GM19193 (cell line): ENCODE results near the gene TRIO.

Experiments
- POLR2A ChIP-seq: IDR thresholded peaks from 4 replicates; pipeline ENCODE4 v1.6.1; 2011; ENCODE audit not compliant: insufficient read depth, insufficient read length; ENCODE audit errors: extremely low read depth

TRIO gene

GRCh38 chr5:14505310-14506139 lies 362.4 kb downstream of the TRIO start:
- no peak for TF ChIP-seq POLR2A

GRCh38 chr5:14506140-14506538 lies 363.0 kb downstream of the TRIO start:
- no peak for TF ChIP-seq POLR2A

- TF ChIP-seq POLR2A, result no peak
Observed at GRCh38 chr5:14506661-14507060, 363.5 kb downstream of the TRIO start.

GRCh38 chr5:14507156-14507941 lies 364.2 kb downstream of the TRIO start:
- TF ChIP-seq POLR2A, result no peak

- TF ChIP-seq POLR2A, result no peak
Observed at GRCh38 chr5:14508046-14508445, 364.9 kb downstream of the TRIO start.

GRCh38 chr5:14509556-14509955 lies 366.4 kb downstream of the TRIO start:
- no peak for TF ChIP-seq POLR2A

DNA sequence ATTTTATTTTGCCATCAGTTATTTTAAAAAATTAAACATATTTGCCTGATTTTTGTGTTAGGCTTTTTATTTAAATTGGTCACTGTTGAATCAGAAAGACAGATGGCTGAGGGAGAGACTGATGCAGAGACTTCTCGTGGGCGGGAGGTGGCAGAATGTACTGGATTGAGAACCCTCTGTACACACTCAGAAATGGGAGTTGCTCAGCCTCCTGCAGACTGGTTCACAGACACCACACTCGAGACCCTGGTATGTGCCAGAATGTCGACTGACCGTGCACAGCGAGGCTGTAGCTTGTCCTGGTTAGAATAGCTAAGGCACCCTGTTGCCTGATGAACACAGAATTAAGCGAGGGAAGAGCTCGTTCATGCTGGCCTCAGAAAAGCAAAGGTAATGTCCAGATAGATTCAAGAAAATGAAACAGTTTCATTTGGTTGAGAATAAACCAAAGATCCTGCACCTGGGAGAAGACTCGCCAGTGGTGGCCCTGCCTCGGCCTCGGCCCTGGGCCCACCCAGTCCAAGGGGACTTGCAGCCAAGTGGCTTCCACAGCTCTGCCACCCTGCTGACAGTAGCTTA lies 367.1 kb downstream of the TRIO start:
- TF ChIP-seq POLR2A, result no peak

DNA sequence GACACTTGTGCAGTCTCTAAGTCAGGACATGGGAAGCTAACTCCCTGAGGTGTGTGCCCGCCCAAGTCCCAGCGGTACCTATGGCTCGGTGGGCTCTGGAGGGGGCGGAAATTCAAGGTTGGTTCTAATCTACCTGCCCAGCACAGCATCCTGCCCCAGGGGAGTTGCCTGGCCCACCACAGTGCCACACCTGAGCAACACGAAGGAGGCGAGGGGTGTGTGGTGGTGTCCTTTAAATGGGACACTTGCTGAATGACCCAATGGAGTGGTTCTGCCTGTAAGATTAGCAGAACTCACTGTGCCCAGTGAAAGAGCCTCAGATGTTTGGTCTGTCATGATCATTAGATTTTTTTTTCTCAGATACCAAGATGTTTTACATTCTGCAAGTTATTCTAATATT lies 367.7 kb downstream of the TRIO start:
- TF ChIP-seq POLR2A, result no peak

GRCh38 chr5:14512574-14512973 lies 369.4 kb downstream of the TRIO start:
- no peak for TF ChIP-seq POLR2A

GRCh38 chr5:14513266-14513665 lies 370.1 kb downstream of the TRIO start:
- TF ChIP-seq POLR2A, result no peak

- TF ChIP-seq POLR2A, result no peak
Observed at GRCh38 chr5:14516901-14517300, 373.8 kb downstream of the TRIO start.

DNA sequence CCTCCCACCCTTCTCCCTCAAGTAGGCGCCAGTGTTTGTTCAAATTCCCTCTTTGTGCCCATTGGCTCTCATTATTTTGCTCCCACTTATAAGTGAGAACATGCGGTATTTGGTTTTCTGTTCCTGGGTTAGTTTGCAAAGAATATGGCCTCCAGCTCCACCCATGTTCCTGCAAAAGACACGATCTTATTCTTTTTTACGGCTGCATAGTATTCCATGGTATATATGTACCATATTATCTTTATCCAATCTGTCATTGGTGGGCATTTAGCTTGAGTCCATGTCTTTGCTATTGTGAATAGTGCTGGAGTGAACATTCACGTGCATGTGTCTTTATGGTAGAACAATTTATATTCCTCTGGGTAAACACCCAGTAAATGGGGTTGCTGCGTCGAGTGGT lies 375.5 kb downstream of the TRIO start:
- TF ChIP-seq POLR2A, result no peak

GRCh38 chr5:14521748-14522147 lies 378.6 kb downstream of the TRIO start:
- TF ChIP-seq POLR2A, result no peak

DNA sequence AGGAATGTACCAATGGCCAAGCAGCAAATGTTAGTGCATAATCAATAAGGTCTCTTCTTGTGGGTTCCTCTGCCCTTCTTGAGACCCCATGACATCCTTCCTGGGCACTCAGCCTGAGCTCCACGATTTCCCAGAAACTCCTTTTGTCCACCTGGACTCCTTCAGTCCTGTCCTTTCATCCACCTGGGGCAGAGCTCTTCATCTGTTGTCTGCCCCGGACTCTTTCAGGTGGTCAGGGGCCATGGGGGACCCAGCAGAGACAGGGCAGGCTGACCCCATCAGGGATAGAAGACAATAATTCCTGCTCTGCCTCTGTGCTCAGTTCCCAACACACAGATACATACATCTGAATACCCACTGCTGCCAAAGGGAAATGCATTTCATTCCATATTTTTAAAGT lies 379.6 kb downstream of the TRIO start:
- no peak for TF ChIP-seq POLR2A

- TF ChIP-seq POLR2A, result no peak
Observed at GRCh38 chr5:14523243-14524034, 380.3 kb downstream of the TRIO start.
